NCI-H1105 treated with DMSO at 0.1 percent for 48 hours (cell line): ENCODE data around the gene ETV3.

Experiments used
- DNase-seq: peaks from one replicate; lab custom pipeline; 2025; lab: John Stamatoyannopoulos, UW

The ETV3 gene

GRCh38 chr1:157139052-157139715 is 989 bp upstream of the ETV3 start:
- no peak for DNase-seq

GRCh38 chr1:157137408-157138219 is 581 bp downstream of the ETV3 start:
- DNase-seq, result no peak

GRCh38 chr1:157137046-157137407 is 1.2 kb downstream of the ETV3 start:
- no peak for DNase-seq

GRCh38 chr1:157136133-157136532 is 2.1 kb downstream of the ETV3 start:
- no peak for DNase-seq

- no peak for DNase-seq
Observed at GRCh38 chr1:157135646-157136045, 2.5 kb downstream of the ETV3 start.

- DNase-seq, result no peak
Observed at GRCh38 chr1:157135070-157135469, 3.1 kb downstream of the ETV3 start.

GRCh38 chr1:157134442-157134841 is 3.8 kb downstream of the ETV3 start:
- DNase-seq, result no peak

GRCh38 chr1:157133426-157133825 is 4.8 kb downstream of the ETV3 start:
- DNase-seq, result no peak

GRCh38 chr1:157132616-157133167 is 5.5 kb downstream of the ETV3 start:
- no peak for DNase-seq

- DNase-seq, result no peak
Observed at GRCh38 chr1:157132111-157132510, 6.1 kb downstream of the ETV3 start.

GRCh38 chr1:157131281-157131680 is 6.9 kb downstream of the ETV3 start:
- DNase-seq, result no peak

- no peak for DNase-seq
Observed at GRCh38 chr1:157124855-157125254, 13.3 kb downstream of the ETV3 start.

GRCh38 chr1:157119448-157119847 is 18.7 kb downstream of the ETV3 start:
- DNase-seq, result no peak

- DNase-seq, result no peak
Observed at GRCh38 chr1:157119008-157119407, 19.2 kb downstream of the ETV3 start.

- DNase-seq, result no peak
Observed at GRCh38 chr1:157117527-157118057, 20.6 kb downstream of the ETV3 start.

- DNase-seq, result no peak
Observed at GRCh38 chr1:157116737-157117103, 21.5 kb downstream of the ETV3 start.

- no peak for DNase-seq
Observed at GRCh38 chr1:157115851-157116736, 22.1 kb downstream of the ETV3 start.

- DNase-seq, result no peak
Observed at GRCh38 chr1:157115429-157115838, 22.8 kb downstream of the ETV3 start.

GRCh38 chr1:157114183-157115121 is 23.7 kb downstream of the ETV3 start:
- no peak for DNase-seq

- no peak for DNase-seq
Observed at GRCh38 chr1:157113631-157114030, 24.6 kb downstream of the ETV3 start.

- no peak for DNase-seq
Observed at GRCh38 chr1:157113106-157113505, 25.1 kb downstream of the ETV3 start.
